SHP77 (cell line): ENCODE data around the gene ANXA4.
"Not testable (repeated sequence)": the region's sequence is repeated elsewhere in the genome, so short reads cannot be mapped to it uniquely, and the experiment has no call there.

ENCODE experiments used
- DNase-seq, 2 experiments: peaks; one replicate each; lab custom pipeline; 2025; lab: John Stamatoyannopoulos, UW

Gene ANXA4

GRCh38 chr2:69754633-69755032 lies 12.7 kb downstream of the ANXA4 start:
- DNase-seq = no peak

DNA sequence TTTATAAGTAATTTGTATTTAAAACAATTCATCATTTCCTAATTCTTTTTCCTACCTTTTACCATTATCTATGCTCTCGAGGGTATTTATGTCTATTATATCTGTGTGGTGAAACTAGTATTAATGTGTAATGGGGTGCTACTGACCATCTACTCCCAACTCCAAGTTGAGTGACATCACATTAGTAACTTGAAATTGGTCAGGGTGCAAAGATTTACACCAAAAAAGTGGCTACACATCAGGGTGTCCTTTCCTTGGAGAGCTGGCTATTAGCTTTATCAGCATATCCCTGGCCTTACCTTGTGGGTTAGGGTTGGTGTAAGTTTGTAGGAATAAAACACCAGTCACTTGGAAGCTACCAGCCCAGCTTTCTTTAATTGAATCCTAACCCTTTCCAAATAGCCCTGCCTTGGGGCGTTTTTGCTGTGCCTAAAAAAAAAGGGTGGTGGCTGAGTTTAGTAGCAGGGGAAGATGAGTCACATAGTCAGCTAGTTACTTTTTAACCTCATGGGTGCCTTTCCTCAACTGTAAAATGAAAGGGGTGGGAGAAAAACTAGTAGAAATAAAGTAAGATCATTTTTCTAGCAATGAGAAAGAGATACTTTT lies 14.0 kb downstream of the ANXA4 start:
- DNase-seq = no peak

GRCh38 chr2:69762025-69762424 lies 20.1 kb downstream of the ANXA4 start:
- no peak for DNase-seq

DNA sequence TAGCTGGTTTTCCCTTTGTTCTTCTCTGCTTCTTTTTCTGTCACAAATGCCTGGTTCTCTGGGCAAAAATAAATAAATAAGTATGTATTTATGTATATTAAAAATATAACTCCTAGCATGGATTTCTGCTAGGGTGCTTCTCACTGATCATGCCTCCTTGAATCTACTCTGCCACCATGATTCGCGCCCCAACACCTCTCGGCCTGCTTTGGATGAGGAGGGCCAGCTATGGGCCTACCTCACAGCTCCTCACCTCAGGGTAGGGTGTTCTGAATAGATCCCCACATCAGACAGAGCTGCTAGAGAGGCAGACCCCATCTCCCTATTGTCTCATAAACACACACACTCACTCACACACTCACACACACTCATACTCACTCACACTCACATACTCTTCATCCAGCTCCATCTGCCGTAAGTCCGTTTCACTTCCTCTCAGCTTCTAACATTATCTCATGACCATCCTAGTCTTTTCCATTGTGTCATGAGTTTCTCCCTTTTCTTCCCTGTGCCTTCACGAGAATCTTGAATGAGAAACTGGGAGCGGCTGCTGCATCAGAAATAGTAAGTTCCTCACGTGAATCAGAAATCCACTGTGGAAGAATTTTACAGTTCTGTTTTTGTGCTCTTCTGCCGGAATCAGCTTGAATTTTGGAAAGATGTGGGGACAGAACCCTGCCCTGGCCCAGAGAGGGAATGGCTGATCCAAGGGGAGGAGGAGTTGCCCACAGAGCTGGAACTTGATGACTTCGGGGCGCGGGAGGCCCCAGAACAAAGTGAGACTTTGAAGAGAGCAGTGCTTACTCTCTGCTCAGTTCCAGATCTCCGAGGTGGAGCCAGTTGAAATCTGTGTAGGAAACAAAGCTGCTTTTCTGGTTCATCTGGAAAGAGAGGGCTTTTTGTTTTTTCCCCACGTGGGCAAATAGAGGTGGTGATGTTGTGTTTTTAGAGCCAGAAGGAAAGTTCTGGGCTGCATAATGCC lies 20.9 kb downstream of the ANXA4 start:
- no peak for DNase-seq

GRCh38 chr2:69763831-69764230 lies 21.9 kb downstream of the ANXA4 start:
- not testable (repeated sequence) for DNase-seq

DNA sequence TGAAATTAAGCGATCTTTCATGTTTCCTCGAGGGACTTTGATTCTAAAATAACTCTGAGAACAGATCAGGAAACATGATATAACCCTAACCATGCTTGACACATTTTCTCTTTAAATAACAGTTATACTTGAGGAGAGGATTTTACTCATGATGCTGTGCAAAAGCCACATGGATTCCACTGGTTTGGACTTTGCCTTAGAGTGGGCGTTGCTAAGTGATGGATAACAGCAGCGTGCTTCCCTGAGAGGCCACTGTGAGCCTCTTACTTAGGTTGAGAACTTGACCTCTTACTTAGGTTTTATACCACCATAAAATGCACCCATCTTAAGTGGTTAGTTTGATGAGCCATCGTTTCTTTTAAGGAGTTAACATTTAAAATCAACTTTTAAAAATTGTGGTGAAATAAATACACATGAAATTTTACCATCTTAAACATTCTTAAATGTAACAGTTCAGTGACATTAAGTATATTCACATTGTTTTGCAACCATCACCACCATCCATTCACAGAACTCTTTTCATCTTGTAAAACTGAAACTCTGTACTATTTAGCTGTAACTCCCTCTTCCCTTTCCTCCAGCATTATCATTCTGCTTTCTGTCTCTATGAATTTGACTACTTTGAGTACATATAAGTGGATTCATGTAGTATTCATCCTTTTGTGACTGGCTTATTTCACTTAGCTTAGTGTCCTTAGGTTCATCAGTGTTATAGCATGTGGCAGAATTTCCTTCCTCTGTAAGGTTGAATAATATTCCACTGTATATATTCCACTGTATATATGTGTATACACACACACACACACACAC lies 22.6 kb downstream of the ANXA4 start:
- DNase-seq = no peak

DNA sequence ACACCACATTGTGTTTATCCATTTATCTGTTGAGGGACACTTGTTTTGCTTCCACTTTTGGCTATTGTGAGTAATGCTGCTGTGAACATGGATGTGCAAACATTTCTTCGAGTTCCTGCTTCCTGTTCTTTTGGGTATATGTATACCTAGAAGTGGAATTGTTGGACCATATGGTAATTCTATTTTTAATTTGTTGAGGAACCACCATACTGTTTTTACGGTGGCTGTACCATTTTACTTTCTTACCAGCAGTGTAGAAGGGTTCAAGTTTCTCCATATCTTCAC lies 23.1 kb downstream of the ANXA4 start:
- no peak for DNase-seq

GRCh38 chr2:69766014-69766413 lies 24.1 kb downstream of the ANXA4 start:
- no peak for DNase-seq

DNA sequence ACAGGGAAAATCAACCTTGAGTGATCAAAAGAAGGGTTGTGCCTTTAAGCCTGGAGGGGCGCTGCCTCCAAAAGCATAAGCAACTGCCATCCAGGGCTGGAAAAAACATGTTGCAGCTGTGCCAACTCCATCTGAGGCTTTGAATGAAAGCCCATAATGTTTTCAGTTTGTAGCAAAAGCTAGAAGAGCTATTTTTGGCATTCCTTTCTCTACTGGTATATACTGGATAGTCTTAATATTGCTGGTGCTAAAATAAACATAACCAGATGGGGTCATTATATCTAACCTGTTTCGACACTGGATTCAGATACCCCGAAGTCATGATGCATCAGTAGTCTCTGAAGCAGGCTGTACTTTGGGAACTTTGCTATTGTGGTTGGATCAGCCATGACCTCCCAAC lies 25.1 kb downstream of the ANXA4 start:
- no peak for DNase-seq

DNA sequence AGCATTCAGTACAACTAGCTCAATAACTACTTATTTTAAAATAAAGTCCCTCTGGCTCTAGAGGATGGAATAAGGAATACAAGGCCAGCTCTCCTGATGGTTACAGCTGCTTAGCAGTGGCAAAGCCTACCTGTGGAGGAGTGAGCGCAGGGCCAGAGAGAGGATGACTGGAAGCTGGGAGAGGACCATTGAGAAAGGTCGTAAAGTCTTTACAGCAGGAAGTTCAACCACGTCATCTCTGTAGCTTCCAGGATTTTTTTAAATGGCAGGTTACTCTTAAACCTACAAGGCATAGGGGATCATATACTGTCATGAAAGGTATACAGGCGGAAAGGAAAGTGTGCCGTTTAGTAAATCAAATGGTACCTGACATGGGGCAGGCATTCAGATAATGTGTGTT lies 26.3 kb downstream of the ANXA4 start:
- no peak for DNase-seq

GRCh38 chr2:69768789-69769188 lies 26.9 kb downstream of the ANXA4 start:
- no peak for DNase-seq

DNA sequence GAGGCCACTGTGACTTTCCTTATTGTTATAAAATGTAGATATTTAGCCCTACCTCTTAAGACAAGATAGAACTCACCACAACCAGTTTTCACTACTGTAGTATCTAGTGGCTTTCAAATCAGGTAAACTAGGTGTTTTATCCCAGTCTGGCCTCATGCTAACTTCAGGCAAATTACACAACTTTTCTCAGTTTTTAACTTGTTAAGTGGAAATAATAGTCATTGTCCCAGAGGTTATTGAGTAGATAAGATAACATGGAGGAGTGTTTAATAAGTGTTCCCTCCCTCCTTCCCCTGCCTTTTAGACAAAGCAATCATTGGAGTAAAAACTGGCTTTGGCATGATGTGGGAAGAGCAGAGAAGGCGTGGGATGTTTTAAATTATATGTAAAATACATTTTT lies 27.3 kb downstream of the ANXA4 start:
- DNase-seq = no peak

DNA sequence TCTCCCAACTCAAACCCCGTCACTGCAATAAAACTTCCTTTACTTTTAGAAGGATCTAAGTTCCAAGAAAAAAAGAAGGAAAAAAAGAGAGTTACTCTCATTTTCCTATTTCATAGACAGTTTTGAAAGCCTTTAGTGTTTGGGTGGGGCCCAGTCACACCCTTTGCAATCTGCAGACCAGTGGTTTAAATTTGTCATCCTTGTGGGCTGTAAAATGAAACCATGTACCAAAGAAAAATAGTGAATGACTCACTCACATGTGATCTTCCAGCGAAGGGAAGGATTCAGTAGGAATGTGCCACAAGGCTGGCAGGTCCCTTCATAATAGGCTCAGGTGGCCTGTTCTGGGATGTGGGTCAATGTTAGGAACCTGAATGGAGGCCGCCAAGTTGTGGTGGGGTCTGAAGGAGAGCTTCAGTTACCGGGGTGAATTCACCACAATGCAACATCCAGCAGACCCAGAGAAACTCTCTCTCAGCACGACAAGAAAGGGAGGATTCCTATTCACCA lies 28.3 kb downstream of the ANXA4 start:
- DNase-seq = no peak

GRCh38 chr2:69770747-69771146 lies 28.8 kb downstream of the ANXA4 start:
- no peak for DNase-seq

GRCh38 chr2:69771461-69771860 lies 29.5 kb downstream of the ANXA4 start:
- DNase-seq = no peak

- DNase-seq = no peak
These were observed 31.3 kb downstream of the ANXA4 start for GRCh38 chr2:69773206-69773605.

DNA sequence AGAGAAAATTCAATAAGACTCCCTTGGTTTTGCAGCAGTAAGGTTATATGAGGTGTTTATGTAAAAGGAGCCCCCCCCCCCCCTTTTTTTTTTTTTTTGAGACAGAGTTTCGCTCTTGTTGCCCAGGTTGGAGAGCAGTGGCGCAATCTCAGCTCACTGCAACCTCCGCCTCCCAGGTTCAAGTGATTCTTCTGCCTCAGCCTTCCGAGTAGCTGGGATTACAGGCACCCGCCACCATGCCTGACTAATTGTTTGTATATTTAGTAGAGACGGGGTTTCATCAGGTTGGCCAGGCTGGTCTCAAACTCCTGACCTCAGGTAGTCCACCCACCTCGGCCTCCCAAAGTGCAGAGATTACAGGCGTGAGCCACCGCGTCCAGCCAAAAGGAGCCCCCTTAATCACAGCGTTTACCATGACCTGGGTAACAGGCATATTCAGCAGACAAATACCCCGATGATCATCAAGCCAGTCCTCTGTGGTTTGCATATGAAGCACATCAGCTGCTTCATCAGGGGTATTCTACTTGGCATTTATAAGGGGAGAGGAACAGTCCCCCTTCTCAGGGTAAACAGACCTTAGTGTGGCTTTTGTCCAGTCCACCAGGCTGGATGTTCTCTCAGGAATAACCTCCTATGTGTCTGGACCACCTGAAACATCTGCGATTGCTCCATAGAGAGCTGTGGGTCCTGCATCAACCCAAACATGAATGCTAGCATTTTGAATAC lies 32.5 kb downstream of the ANXA4 start:
- DNase-seq = not testable (repeated sequence)

GRCh38 chr2:69774984-69775982 lies 33.3 kb downstream of the ANXA4 start:
- no peak for DNase-seq

DNA sequence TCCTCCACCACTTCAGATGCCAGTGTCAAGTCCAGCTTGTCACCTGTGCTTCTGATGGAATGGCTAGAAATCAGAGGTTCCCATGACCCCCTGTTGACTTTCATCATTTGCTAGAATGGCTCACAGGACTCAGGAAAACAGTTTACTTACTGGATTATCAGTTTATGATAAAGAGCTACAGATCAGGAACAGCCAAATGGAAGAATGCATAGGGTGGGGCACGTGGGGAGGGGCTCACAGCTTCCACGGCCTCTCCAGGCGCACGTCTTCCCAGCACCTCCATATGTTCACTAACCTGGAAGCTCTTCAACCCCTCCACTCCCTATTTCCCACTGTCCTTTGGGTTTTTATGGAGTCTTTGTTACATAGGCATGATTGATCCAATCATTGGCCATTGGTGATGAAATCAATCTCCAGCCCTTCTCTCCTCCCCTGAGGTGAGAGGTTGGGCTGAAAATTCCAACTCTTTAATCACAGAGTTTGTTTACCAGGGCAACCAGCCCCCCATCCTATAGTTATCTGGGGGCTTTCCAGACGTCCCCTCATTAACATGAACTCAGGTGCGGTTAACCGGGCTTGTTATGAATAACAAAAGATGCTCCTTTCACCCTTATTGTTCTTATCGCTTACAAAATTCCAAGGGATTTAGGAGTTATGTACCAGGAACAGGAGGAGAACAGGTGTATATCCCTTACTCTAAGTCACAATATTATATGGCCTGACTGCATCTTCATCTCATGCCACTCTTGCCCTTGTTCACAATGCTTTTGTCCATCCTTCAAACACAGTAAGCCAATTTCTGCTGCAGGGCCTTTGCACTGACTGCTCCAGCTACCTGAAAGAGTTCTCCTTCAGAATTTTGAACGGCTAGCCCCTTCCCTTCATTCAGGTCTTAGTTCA lies 35.2 kb downstream of the ANXA4 start:
- DNase-seq = no peak

DNA sequence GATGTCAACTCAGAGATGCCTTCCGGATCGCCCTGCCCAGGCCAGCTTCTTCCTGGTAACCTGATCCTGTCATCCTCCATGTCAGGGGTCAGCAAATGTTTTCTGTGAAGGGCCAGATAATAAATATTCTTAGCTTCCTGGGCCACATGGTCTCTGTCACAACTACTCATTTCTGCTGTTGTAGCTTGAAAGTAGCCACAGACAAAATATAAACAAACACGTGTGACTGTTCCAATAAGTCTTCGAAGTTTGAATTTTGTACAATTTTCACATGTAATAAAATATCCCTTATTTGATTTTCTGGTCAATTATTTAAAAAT lies 35.8 kb downstream of the ANXA4 start:
- no peak for DNase-seq
